Liver (tissue), 3 donors: ENCODE results near the gene BMPER.

ENCODE experiments used
- CTCF ChIP-seq: fragments of 150-350 bp; IDR thresholded peaks from 2 replicates; pipeline ENCODE4 v1.5.1; 2017; ENCODE audit warnings: improper control_type of control experiment, low read depth, low read length; ENCODE audit not compliant: missing input control
- EGR1 ChIP-seq, 2 donors: IDR thresholded peaks; 2 replicates each; pipeline ENCODE4 v1.6.1; 2016 to 2018; ENCODE audit warnings: antibody characterized with exemption in 2 of 2, low read depth in 2 of 2
- JUND ChIP-seq, 2 donors: IDR thresholded peaks; 2 replicates each; pipeline ENCODE4 v1.6.1; 2016; ENCODE audit warnings: antibody characterized with exemption in 2 of 2
- MAX ChIP-seq: IDR thresholded peaks from 2 replicates; pipeline ENCODE4 v1.6.1; 2016; ENCODE audit warnings: antibody characterized with exemption
- TAF1 ChIP-seq: conservative IDR thresholded peaks from 2 replicates; pipeline ENCODE4 v1.6.1; 2016; ENCODE audit warnings: antibody characterized with exemption, mild to moderate bottlenecking
- YY1 ChIP-seq: IDR thresholded peaks from 2 replicates; pipeline ENCODE4 v1.6.1; 2016; ENCODE audit warnings: antibody characterized with exemption, mild to moderate bottlenecking
- donor health status: healthy.
- donor health status: healthy.

- no peak for TF ChIP-seq TAF1
- TF ChIP-seq CTCF: no peak
- no peak for TF ChIP-seq JUND (IDR thresholded peaks at IDR 0.05)
- TF ChIP-seq YY1: no peak
- no peak for TF ChIP-seq MAX
- no peak for TF ChIP-seq EGR1 (IDR thresholded peaks at IDR 0.05; ENCODE audit: low read depth in 2 of 2)
Measured at GRCh38 chr7:34026481-34027190, 121.3 kb downstream of the BMPER start.
